Measurements from ENCODE around the gene CLEC11A.
"Not testable (repeated sequence)": the region's sequence is repeated elsewhere in the genome, so short reads cannot be mapped to it uniquely, and the experiment has no call there.

CLEC11A gene

GRCh38 chr19:50756244-50756643 lies 33.1 kb downstream of the CLEC11A start:
- DNase-seq (ENCODE audit: low read depth in 3 of 3): not testable (repeated sequence)

GRCh38 chr19:50757624-50758023 lies 34.5 kb downstream of the CLEC11A start:
- DNase-seq (ENCODE audit: low read depth in 3 of 3): not testable (repeated sequence)

GRCh38 chr19:50759076-50759475 lies 35.9 kb downstream of the CLEC11A start:
- DNase-seq (ENCODE audit: low read depth in 3 of 3): not testable (repeated sequence)

GRCh38 chr19:50759886-50760285 lies 36.7 kb downstream of the CLEC11A start:
- DNase-seq (ENCODE audit: low read depth in 3 of 3): no peak

GRCh38 chr19:50761501-50761900 lies 38.3 kb downstream of the CLEC11A start:
- not testable (repeated sequence) for DNase-seq (ENCODE audit: low read depth in 3 of 3)

GRCh38 chr19:50763521-50763920 lies 40.4 kb downstream of the CLEC11A start:
- DNase-seq (ENCODE audit: low read depth in 3 of 3): not testable (repeated sequence)

- DNase-seq (ENCODE audit: low read depth in 3 of 3): no peak
These were observed 41.2 kb downstream of the CLEC11A start for GRCh38 chr19:50764409-50764808.

GRCh38 chr19:50766746-50767145 lies 43.6 kb downstream of the CLEC11A start:
- DNase-seq (ENCODE audit: low read depth in 3 of 3): not testable (repeated sequence)

GRCh38 chr19:50767263-50767662 lies 44.1 kb downstream of the CLEC11A start:
- DNase-seq (ENCODE audit: low read depth in 3 of 3): not testable (repeated sequence)

- no peak for DNase-seq (ENCODE audit: low read depth in 3 of 3)
These were observed 45.1 kb downstream of the CLEC11A start for GRCh38 chr19:50768277-50768676.

- DNase-seq (ENCODE audit: low read depth in 3 of 3): not testable (repeated sequence)
These were observed 47.0 kb downstream of the CLEC11A start, which contains the start of gene GPR32 for GRCh38 chr19:50770164-50770563. GPR32 (plus strand) TSS chr19:50770464; CDS start chr19:50770601, 137 bp downstream.

GRCh38 chr19:50770888-50771287 lies 47.7 kb downstream of the CLEC11A start:
- no peak for DNase-seq (ENCODE audit: low read depth in 3 of 3)

- no peak for DNase-seq (ENCODE audit: low read depth in 3 of 3)
These were observed 49.3 kb downstream of the CLEC11A start for GRCh38 chr19:50772476-50772875.

- not testable (repeated sequence) for DNase-seq (ENCODE audit: low read depth in 3 of 3)
These were observed 49.7 kb downstream of the CLEC11A start for GRCh38 chr19:50772912-50773311.

GRCh38 chr19:50773454-50773853 lies 50.3 kb downstream of the CLEC11A start:
- DNase-seq (ENCODE audit: low read depth in 3 of 3): not testable (repeated sequence)
